RPMI7951 (cell line): ENCODE data around the gene RNF180. TPM values are rescaled to one million over a fixed set of nuclear protein-coding genes. Genes with fewer than 3 reads are reported as not detected.
"Not testable (repeated sequence)": the region's sequence is repeated elsewhere in the genome, so short reads cannot be mapped to it uniquely, and the experiment has no call there.

ENCODE experiments used
- DNase-seq: peaks from one replicate; pipeline ENCODE4 v3.0.0-alpha.2; 2012; ENCODE audit warnings: low read depth
- total RNA-seq: library from RNA; depleted of rRNA; stranded (reverse); fragments of >200 nt; shearing (Covaris generic); gene quantifications from 2 replicates; pipeline ENCODE4 v1.2.3, GENCODE V29; 2014

Gene RNF180
- total RNA-seq, 1 experiment from 2014 or later = under 0.01 TPM

DNA sequence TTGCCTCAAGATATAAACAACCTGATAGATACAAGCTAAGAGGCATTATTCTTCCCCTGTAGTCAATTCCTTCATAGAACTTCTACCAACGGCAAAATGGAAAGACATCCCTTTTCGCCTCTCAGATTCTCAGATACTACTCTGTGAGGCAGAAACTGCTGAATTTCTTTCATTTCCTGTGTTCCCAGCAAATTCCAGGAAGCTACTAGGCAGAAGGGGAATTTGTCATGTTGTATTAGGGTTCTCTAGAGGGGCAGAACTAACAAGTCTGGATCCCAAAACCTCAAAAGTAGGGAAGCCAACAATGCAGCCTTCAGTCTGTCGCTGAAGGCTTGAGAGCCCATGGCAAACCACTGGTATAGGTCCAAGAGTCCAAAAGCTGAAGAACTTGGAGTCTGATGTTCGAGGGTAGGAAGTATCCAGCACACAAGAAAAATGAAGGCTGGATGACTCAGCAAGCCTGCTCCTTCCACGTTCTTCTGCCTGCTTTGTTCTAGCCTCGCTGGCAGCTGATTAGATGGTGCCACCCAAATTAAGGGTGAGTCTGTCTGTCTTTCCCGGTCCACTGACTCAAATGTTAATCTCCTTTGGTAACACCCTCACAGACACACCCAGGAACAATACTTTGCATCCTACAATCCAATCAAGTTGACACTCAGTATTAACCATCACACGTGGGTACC is 15.2 kb downstream of the RNF180 start:
- DNase-seq = peak; percentile 20

DNA sequence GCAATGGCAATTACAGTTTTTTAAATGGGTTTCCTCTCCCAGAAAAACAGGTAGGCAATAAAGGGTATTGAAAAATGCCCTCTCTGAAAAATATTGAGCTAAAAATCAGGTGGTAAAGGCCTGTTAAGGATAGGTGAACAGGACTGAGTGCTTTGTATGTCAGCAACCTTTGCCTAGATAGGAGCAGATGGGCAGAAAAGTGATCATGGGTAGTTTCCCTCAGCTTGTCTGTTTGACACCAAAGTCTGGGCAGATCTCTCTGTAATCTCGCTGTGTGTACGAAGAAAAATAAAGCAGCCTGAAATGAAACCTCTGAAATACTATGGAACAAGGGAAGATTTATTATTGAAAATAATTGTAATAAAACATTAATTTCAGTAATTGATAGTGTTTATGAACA is 15.8 kb downstream of the RNF180 start:
- no peak for DNase-seq

DNA sequence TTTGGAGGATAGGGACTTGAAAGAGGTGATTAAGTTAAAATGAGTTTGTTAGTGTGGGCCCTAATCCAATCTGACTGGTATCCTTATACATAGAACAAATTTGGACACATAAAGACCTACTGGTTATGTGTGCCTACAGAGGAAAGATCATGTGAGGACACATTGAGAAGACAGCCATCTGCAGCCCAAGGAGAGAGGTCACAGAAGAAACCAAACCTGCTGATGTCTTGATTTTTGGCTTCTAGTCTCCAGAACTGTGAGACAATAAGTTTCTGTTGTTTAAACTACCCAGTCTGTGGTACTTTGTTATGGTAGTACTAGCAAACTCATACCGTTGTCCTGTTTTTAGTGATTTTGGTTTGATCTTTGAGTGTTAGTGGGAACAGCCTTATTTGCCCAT is 18.3 kb downstream of the RNF180 start:
- no peak for DNase-seq

DNA sequence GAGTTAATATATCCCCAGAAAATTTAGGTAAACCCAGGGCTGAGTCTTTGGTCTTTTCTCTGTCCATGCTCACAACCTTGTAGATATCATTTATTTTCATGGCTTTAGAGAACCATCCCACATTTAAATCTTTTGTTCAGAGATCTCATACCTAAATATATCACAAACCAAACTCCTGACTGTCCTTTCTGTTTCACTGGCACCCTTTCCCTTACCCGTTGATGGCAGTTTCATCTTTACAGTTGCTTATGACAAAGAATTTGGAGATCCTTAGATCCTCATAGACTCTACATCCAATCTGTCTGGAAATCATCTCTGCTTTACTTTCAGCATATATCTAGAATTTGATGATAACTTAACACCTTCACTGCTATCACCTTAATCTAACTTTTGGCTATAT is 19.2 kb downstream of the RNF180 start:
- no peak for DNase-seq

DNA sequence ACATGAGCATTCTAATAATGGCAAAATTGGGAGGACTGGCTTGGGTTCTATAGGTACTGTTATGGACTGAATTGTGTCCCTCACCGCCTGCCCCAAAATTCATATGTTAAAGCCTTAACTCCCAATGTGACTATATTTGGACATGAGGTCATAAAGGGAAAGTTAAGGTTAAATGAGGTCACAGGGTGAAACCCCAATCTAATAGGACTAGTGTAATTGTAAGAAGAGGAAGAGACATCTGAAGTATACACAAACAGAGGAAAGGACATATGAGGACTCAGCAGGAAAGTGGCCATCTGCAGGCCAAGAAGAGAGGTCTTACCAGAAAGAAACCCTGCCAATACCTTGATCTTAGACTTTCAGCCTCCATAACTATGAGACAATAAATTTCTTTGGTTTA is 23.1 kb downstream of the RNF180 start:
- DNase-seq = no peak

DNA sequence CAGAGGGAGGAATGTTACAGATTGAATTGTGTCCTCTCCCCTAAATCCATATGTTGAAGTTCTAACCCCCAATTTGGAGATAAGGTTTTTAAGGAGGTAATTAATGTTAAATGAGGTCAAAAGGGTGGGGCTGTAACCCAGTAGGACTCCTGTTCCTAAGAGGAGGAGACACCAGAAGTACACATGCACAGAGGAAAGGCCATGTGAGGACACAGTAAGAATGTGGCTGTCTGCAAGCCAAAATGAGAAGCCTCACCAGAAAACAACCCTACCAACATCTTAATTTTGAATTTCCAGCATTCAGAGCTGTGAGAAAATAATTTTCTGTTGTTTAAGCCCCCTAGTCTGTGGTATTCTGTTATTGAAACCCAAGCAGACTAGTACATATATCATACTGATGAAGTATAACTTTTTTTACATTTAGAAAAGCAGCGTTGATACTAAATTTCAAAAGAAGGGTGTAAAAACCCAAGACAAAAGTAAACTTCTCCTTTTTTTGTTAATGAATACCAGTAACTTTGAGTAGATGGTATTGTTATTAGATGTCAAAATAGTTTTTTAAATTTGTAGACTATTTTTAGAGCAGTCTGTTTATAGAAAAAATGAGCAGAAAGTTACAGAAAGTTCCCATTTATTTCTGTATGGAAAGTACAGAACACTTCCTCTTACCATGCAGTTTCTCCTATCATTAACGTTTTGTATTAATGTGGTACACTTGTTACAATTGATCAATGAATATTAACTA is 25.1 kb downstream of the RNF180 start:
- DNase-seq = no peak

DNA sequence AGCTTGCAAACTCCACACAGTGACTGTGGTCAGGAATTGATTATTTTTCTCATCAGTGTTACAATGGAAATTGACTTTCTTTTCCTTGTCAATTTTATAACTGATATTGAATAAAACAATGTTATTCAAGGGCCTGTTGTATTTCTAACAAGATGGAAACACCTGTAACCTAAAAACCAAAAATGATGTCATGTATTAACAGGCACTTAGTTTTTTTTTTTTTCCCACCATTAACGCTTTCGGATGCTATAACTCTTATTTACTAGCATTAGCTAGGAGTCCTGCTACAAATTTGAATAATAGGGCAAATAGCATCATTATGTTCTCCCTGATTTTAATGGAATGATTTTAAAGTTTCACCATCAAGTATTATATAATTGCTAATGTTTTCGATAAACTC is 30.3 kb downstream of the RNF180 start:
- DNase-seq = no peak

DNA sequence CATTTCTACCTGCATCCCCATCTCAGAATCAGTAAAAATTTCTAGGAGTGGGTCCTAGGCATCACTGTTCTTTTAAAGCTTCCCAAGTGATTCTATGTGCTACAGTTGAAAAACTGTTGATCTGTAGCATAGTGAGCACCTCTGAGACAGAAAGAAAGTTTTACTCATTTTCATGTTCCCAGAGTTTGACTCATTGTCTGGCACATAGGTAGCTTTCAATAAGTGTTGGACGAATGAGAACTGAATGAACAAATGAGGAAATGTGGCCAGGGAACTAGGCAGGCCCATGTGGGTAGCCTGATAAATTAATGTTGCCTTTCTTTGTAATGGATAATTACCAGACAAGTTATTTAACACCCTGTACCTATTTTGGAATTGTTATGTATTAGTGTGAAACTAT is 33.8 kb downstream of the RNF180 start:
- DNase-seq = no peak

DNA sequence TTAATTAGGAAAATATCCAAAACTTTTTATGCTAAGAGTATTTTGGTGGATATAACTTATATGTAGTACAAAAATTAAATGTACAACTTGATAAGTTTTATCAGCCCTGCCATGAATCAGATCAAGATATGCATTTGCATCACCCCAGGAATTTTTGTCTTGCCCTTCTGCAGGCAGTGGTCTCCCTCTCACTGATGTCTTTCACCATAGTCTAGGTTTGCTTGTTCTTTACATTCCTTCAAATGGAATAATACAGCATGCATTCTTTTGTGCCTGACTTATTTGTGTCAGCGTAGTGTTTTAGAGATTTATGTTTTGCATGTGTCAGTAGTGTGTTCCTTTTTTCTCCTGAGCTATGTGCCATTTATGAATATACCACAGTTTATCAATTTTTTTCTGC is 36.4 kb downstream of the RNF180 start:
- no peak for DNase-seq

DNA sequence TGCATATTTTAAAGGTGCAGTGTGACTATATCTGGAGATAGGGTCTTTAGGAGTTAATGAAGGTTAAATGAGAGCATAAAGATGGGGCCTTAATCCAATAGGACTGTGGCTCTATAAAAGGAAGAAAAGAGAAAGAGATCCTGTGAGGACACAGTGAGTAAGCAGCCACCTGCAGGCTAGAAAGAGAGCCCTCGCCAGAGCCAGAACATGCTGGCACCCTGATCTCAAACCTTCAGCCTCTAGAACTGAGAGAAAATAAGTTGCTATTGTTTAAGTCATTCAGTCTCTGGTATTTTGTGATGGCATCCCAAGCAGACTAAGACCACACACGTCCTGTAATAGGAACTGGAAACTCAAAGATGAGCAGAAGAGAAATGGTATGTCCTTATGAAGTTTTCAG is 41.0 kb downstream of the RNF180 start:
- DNase-seq = no peak

DNA sequence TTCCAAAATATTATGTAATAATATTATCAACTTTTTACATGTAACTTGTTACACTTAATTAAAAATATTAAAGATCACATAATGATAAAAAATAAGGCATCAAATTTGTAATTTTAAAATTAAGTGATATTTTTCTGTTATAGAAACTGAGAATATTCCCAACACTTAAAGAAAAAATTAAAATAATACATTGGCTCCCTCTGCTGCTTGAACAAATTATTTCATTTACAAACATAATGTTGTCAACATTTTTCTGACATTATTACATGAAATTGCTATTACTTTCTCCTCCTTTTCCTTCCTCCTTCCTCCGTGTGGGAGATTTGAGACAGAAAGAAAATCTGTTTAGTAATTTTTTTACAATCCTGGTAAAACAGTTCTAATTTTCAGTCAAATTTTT is 42.3 kb downstream of the RNF180 start:
- peak; percentile 11 for DNase-seq

DNA sequence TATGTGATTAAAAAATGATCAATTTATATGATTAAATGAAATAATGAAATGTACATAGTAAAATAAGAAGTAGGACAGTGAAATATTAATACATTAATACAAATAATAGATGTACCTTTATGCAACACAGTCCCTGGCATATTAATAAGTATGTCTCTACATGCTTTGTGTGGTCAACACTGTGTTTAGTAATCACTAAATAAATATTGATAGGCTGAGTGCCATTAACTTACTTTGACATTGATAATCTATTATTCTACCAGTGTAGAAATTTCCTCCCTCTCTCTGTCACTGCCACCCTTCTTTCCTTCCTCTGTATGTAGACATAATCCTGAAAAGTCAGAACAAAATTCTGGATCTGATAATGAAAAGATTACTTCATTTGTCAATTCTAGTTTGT is 43.7 kb downstream of the RNF180 start:
- DNase-seq = no peak

DNA sequence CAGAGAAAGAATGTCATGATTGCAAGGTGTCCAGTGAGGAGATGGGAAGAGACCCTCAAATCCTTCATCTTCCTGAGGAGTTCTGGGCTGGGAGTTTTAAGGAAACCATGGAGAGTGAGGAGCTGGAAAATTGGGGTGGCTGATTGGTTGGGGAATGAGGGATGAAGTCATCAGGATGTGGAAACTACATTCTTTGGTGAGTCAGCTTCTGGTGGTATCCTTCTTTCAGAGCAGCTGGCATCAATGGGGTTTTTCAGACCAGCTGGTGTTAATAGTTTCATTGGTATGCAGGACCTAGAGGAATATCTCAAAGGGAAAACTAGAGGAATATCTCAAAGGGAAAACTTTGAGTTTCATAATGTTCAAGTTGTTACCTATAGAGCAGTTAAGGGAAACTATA is 45.2 kb downstream of the RNF180 start:
- peak; percentile 85 for DNase-seq

DNA sequence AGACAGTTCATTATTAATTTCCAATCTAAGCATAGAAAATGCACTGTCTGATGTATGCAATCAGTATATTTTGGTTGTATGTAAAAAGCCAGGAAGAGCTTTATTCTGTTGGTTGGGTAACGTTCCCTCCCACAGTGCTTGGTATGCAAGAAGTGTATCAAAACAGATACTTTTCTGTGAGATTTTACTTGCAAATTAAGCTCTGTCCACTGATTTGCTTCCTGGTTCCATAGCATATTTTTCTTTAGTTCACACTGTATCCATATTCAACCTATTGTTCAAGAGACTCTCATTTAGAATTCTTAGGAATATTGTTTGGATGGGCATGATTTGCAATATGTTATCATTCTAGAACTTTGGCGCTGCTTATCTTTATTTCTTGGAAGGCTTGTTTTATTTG is 47.4 kb downstream of the RNF180 start:
- DNase-seq = no peak

DNA sequence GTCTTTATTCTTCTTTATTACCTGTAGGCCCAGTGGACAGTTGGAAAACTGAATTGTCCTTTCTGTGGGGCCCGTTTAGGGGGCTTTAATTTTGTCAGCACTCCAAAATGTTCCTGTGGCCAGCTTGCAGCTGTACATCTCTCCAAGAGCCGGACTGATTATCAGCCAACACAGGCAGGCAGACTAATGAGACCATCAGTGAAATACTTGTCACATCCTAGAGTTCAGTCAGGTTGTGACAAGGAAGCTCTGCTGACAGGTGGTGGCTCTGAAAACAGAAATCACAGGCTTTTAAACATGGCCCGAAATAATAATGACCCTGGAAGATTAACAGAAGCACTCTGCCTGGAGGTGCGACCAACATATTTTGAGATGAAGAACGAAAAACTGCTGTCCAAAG is 47.9 kb downstream of the RNF180 start:
- no peak for DNase-seq

DNA sequence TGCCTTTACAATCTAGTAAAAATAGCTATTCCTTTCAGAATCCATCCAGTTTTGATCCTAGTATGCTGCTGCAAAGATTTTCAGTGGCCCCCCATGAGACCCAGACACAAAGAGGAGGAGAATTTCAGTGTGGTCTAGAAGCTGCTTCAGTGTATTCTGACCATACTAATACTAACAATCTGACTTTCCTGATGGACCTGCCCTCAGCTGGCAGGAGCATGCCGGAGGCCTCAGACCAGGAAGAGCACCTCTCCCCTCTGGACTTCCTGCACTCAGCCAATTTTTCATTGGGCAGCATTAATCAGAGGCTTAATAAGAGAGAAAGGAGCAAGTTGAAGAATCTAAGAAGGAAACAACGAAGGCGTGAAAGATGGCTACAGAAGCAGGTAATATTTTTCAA is 48.5 kb downstream of the RNF180 start:
- DNase-seq = no peak

DNA sequence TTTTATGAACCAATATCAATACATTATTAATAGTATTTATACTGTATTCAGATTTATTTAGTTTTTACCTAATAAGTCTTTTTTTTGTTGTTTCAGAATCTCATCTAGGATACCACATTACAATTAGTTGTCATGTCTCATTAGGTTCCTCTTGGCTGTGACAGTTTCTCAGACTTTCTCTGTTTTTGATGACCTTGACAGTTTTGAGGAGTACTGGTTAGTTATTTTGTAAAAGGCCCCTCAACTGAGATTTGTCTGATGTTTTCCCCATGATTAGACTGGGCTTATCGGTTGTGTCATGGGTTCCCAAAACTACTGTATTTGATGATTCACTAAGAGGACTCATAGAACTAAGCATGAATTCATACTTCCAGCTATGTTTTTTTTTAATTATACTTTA is 56.3 kb downstream of the RNF180 start:
- no peak for DNase-seq

DNA sequence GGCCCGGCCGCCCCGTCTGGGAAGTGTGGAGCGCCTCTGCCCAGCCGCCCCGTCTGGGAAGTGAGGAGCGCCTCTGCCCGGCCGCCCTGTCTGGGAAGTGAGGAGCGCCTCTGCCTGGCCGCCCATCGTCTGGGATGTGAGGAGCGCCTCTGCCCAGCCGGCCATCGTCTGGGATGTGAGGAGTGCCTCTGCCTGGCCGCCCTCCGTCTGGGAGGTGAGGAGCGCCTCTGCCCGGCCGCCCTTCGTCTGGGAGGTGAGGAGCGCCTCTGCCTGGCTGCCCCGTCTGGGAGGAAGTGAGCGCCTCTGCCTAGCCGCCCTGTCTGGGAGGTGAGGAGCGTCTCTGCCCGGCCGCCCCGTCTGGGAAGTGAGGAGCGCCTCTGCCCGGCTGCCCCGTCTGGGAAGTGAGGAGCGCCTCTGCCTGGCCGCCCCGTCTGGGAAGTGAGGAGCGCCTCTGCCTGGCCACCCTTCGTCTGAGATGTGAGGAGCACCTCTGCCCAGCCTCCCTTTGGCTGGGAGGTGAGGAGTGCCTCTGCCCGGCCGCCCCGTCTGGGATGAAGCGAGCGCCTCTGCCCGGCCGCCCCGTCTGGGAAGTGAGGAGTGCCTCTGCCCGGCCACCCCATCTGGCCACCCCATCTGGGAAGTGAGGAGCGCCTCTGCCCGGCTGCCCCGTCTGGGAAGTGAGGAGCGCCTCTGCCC is 59.8 kb downstream of the RNF180 start:
- DNase-seq = not testable (repeated sequence)

DNA sequence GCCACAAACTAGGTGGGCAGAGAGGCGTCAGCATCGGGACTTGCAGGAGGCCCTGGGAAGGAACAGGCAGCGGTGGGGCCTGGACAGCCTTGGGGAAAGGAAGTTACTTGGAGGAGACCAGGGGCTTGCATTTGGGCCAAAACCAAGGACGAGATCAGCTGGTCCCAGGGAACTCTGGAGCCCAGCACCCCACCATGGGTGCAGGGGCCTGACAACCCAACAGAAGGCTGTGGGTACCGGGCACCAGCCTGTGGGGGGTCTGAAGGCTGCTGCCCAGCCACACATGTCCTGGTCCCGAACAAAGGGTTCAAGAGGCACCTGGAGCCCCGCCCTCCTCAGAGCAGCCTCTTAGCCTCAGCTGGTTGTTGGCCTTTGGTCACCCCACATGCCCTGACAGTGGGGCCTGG is 61.5 kb downstream of the RNF180 start:
- DNase-seq = not testable (repeated sequence)

DNA sequence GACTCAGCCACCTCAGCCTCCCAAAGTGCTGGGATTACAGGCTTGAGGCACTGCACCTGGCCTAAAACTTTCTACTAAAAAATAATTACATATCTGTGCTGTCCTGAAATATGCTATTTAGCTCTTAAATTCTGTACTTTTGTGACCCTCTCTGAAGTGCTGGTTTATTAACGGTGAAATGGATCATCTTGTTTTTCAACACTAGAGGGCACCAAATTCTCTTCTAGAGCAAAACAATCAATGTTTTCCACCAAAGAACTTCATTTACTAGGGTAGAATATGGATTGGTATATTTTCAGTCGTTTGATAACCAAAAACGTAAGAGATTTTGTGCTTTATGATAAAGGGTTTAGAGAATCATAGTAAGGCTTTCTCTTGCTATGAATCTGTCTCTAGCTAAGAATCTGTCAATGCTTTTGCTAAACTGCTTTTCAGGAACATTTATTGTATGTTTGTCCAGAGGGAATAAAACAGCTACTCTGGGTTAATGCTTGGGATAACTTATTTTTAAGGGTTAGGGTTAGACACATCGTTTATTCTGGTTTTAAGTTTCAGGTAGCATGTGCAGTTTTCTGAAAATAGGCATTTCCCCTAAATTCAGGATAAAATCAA is 63.6 kb downstream of the RNF180 start:
- DNase-seq = peak; percentile 17

DNA sequence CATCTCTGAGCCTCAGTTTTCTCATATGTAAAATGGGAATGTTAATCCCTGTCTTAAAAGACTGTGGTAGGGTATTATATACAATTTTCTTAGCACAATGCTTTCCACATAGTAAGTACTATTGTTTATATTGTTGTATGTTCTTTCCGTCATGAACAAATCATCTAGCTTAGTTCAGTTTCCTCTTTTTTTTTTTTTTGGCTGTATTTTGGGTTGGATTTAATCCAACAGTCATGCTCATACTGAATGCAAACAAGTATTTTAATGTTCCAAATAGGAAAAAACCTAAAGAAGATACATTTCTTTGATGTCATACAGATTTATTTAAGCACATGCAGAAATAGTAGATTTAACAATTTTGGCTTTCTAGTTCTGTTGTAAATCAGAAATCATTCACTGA is 95.1 kb downstream of the RNF180 start:
- DNase-seq = no peak

DNA sequence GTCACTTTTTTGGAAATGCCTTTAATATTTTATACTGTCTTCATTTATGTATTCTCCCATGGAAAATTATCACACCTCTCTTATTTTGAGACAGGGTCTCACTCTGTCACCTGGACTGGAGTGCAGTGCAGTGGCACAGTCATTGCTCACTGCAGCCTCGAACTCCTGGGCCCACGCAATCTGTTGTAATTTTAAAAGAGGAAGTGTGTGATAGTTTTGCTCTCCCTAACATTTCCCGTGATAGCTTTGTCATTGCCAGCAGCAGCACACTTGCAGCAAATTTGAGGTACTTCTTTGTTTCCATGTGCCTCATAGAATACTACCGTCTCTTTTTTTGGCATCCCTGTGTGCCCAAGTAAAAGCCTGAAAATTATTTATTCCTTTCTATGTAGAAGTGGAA is 103.5 kb downstream of the RNF180 start:
- no peak for DNase-seq

DNA sequence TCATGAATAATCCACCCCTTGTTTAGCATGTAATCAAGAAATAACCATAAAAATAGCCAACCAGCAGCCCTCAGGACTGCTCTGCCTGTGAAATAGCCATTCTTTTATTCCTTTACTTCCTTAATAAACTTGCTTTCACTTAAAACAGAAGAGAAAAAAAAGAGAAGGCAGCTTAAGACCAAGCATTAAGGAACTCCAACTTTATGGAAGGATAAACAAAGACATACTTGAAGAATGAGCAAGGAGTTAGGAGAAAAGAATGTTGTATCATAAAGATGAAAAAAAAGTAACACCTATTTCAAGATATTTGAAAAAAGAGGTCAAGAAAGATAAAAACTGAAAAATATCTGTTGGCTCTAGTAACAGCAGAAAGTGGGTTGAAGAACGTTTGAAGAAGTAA is 107.6 kb downstream of the RNF180 start:
- DNase-seq = no peak
